Endothelial cell (in vitro differentiated cells): ENCODE results near the gene SLC44A4. TPM values are rescaled to one million over a fixed set of nuclear protein-coding genes. Genes with fewer than 3 reads are reported as not detected.

Experiments used
- DNase-seq: peaks from one replicate; pipeline ENCODE4 v3.0.0; 2021; ENCODE audit warnings: low spot score
- H3K27ac Mint-ChIP-seq: one replicate; pipeline ENCODE4 v1.8.0; 2021; ENCODE audit warnings: mixed read lengths, inconsistent platforms; ENCODE audit not compliant: unreplicated experiment
- H3K27me3 Mint-ChIP-seq: one replicate; pipeline ENCODE4 v1.8.0; 2021; ENCODE audit warnings: mild to moderate bottlenecking, moderate library complexity, mixed read lengths, inconsistent platforms; ENCODE audit not compliant: unreplicated experiment
- H3K36me3 Mint-ChIP-seq: one replicate; pipeline ENCODE4 v1.8.0; 2021; ENCODE audit warnings: mild to moderate bottlenecking, low read depth, mixed read lengths, inconsistent platforms; ENCODE audit not compliant: unreplicated experiment
- H3K4me1 Mint-ChIP-seq: one replicate; pipeline ENCODE4 v1.8.0; 2021; ENCODE audit warnings: mild to moderate bottlenecking, mixed read lengths, inconsistent platforms; ENCODE audit not compliant: unreplicated experiment
- H3K4me3 Mint-ChIP-seq: one replicate; pipeline ENCODE4 v1.8.0; 2021; ENCODE audit warnings: mild to moderate bottlenecking, mixed read lengths, inconsistent platforms; ENCODE audit not compliant: unreplicated experiment
- H3K9me3 Mint-ChIP-seq: one replicate; pipeline ENCODE4 v1.8.0; 2021; ENCODE audit warnings: mixed read lengths, inconsistent platforms; ENCODE audit not compliant: unreplicated experiment
- total RNA-seq: library from RNA; stranded (reverse); fragmentation: NEBNext Ultra II Directional; extraction: Animal tissue kit (Norgen Biotek cat#: 25700); gene quantifications from one replicate; pipeline ENCODE4 v1.2.1, GENCODE V29; 2021; ENCODE audit not compliant: unreplicated experiment
- TF ChIP-seq, protein P1 (sequence below): fragments of 200-600 bp; sonication (generic); IDR thresholded peaks from one replicate; pipeline ENCODE4 v1.5.0; 2021; ENCODE audit warnings: antibody characterized with exemption; ENCODE audit not compliant: unreplicated experiment

The SLC44A4 gene
- total RNA-seq, 1 donor from 2014 or later = 1.6 TPM

DNA sequence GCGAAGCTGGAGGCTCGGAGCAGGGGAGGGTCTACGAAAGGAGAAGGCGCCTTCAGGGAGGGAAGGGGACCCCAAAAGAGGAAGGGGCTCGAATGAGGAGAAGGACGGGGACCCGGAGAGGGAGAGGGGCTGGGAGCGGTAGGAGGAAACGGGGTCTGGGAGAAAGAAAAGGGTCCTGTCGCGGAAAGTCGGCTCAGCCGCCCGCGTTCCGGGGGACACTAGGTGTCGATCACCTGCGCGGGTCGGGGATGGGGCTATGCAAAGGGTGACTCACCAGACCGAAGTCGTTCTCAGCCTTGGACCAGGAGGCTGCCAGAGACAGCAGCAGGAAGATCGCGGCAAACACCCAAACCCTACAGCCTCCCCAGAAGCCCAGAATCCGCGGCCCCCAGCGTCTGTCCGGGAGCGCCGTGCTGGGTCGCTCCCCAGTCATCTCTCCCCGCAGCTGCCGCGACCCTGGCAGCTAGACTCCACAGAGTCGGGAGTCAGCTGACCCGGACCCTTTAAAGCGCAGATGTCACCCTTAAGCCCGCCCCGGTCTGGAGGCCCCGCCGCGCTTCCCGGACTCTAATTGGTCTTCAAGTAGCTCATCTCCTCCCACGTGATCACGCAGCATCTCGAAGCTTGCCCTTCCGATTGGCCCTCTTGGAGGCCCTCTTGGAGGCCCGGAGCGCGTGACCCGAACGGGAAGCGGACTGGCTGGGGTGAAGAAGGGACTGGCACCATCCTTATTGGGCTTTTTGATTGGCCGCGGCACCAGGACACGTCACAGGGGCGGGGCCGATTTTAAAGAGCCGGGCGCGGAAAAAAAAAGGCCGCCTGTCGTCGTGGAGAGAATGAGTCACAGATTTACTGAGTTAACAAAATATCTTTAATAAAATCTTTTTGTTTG is 16.2 kb downstream of the SLC44A4 start, which contains the start of gene NEU1:
TSS of gene NEU1 (minus strand) at position 478 of the 892 bp plus-strand sequence. CDS start at position 433, 45 bp downstream.
- H3K4me1 Mint-ChIP-seq = peaks cover 3% of the 10 kb centered on the region
- H3K9me3 Mint-ChIP-seq = no peaks in the 10 kb centered on the region
- peaks cover 6% of the 10 kb centered on the region for H3K36me3 Mint-ChIP-seq
- H3K27me3 Mint-ChIP-seq = peaks cover 14% of the 10 kb centered on the region
- peak within 1 kb of the TSS; percentile 80 for H3K27ac Mint-ChIP-seq
- peak; percentile 92 for DNase-seq
- peak within 1 kb of the TSS; percentile 95 for H3K4me3 Mint-ChIP-seq
- TF ChIP-seq, protein P1, sequence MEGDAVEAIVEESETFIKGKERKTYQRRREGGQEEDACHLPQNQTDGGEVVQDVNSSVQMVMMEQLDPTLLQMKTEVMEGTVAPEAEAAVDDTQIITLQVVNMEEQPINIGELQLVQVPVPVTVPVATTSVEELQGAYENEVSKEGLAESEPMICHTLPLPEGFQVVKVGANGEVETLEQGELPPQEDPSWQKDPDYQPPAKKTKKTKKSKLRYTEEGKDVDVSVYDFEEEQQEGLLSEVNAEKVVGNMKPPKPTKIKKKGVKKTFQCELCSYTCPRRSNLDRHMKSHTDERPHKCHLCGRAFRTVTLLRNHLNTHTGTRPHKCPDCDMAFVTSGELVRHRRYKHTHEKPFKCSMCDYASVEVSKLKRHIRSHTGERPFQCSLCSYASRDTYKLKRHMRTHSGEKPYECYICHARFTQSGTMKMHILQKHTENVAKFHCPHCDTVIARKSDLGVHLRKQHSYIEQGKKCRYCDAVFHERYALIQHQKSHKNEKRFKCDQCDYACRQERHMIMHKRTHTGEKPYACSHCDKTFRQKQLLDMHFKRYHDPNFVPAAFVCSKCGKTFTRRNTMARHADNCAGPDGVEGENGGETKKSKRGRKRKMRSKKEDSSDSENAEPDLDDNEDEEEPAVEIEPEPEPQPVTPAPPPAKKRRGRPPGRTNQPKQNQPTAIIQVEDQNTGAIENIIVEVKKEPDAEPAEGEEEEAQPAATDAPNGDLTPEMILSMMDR = no peak

DNA sequence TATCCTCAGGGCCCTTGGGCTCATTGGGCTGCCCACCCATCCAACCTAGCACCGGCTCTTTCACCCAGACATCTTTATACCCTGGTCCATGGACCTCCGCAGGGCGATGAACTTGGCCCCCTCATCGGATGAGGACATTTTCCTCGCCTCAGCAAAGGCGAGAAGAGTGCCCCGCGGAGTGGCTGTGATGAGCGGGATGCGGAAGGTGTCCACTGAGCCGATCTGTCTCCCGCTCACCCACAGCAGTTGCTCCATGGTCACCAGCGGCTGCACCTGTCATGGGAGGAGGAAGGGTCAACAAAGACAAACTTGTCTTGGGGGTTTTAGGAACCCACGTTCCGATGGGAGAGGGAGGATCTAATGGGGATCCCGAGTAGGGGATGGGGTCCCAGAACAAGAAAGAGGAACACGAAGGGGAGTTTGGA is 16.9 kb downstream of the SLC44A4 start:
- Mint-ChIP-seq H3K36me3 (peaks cover 6% of the 10 kb centered on the region), H3K4me1 (peaks cover 3% of the 10 kb centered on the region), H3K9me3 (no peaks in the 10 kb centered on the region), H3K27ac (peak overlapping the region; percentile 64), H3K27me3 (peaks cover 14% of the 10 kb centered on the region), H3K4me3 (peak overlapping the region; percentile 95)
- TF ChIP-seq, protein P1 = no peak
- no peak for DNase-seq

DNA sequence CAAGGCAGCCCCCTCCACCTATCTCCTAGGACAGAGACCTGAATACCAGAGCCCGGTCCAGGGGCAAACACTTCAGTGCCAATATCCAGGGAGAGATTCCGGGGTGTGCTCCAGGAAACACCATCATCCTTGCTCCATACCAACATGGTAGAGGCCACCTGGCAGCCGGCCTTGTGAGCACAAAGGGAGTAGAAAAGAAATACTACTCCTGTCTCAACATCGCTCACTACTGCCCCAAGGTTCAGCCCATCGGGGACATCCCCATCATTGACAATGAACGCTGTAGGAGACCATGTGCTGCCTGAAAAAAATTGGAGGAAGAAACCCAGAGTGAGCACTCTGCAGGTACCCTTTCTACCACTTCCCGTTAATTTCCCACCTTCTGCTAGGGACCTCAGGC is 17.6 kb downstream of the SLC44A4 start:
- Mint-ChIP-seq H3K36me3 (peaks cover 6% of the 10 kb centered on the region), H3K27ac (peak overlapping the region; percentile 24), H3K4me3 (peak overlapping the region; percentile 95)

DNA sequence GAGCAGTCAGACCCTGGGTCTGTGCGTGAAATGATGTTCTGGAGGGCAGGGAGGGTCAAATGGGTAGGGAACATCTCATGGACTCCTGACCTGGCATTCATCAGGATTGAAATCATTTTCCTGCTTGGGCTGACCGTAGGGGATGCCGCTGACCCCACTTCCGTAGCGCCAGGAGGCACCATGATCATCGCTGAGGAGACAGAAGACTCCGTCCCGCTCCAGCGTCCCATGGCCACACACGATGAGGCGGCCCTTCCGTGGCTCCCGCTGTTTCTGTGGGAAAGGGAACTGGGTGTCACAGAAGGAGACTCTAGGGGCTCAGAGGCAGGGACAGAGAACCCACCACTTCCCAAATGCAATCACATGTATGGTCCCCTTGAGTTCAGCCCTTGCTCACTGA is 18.4 kb downstream of the SLC44A4 start:
- TF ChIP-seq, protein P1 = no peak
- peaks cover 6% of the 10 kb centered on the region for H3K36me3 Mint-ChIP-seq
- H3K9me3 Mint-ChIP-seq = no peaks in the 10 kb centered on the region
- no peak for DNase-seq
- no peak overlapping the region for H3K4me3 Mint-ChIP-seq
- peaks cover 11% of the 10 kb centered on the region for H3K27me3 Mint-ChIP-seq
- H3K4me1 Mint-ChIP-seq = peaks cover 3% of the 10 kb centered on the region
- no peak overlapping the region for H3K27ac Mint-ChIP-seq

More for the DNA sequence above, 17.6 kb downstream of the SLC44A4 start:
- no peak for DNase-seq
- Mint-ChIP-seq H3K9me3 (no peaks in the 10 kb centered on the region), H3K4me1 (peaks cover 3% of the 10 kb centered on the region), H3K27me3 (peaks cover 14% of the 10 kb centered on the region)
- TF ChIP-seq, protein P1 = no peak

DNA sequence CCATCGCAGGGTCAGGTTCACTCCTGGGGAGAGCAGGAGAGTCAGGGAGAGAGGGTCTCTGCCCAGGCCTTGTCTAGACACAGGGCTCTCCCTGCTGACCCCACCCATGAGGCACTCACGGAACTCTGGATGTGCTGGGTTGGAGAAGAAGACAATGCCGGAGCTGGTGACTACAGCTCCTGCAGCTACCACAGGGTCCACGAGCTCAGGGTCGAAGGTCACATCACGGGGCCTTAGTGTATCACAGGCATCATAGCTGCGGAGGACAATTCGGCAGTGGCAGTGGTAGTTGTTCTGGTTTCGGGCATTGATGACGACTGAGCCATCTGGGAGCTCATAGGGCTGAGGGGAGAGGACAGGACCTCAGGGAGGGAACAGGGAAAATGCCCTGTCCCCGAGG is 18.9 kb downstream of the SLC44A4 start:
- Mint-ChIP-seq H3K9me3 (no peaks in the 10 kb centered on the region), H3K27ac (no peak overlapping the region), H3K4me1 (peaks cover 3% of the 10 kb centered on the region), H3K4me3 (no peak overlapping the region), H3K36me3 (peaks cover 6% of the 10 kb centered on the region), H3K27me3 (peaks cover 11% of the 10 kb centered on the region)
- DNase-seq = no peak
- TF ChIP-seq, protein P1 = no peak
